ENCODE measurements around the gene EXPH5.

DNA sequence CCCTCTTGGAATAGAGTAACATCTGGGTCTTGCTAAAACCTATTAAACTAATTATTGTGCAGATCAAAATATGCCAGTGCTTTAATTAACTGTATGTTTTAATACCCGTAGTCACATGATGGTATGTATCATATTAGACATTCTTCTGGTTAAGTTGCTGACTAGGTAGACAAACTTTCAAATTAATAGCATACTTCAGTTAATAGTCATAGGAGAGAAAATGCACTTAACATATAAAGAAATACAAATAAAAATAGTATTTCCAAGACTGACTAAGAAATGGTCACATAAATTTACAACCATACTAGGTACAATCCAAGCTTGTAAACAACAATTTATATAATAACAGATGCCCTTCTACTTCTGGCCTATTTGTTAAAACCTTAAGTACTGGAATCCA is 7.6 kb upstream of the EXPH5 start:
- TF ChIP-seq, protein P1, sequence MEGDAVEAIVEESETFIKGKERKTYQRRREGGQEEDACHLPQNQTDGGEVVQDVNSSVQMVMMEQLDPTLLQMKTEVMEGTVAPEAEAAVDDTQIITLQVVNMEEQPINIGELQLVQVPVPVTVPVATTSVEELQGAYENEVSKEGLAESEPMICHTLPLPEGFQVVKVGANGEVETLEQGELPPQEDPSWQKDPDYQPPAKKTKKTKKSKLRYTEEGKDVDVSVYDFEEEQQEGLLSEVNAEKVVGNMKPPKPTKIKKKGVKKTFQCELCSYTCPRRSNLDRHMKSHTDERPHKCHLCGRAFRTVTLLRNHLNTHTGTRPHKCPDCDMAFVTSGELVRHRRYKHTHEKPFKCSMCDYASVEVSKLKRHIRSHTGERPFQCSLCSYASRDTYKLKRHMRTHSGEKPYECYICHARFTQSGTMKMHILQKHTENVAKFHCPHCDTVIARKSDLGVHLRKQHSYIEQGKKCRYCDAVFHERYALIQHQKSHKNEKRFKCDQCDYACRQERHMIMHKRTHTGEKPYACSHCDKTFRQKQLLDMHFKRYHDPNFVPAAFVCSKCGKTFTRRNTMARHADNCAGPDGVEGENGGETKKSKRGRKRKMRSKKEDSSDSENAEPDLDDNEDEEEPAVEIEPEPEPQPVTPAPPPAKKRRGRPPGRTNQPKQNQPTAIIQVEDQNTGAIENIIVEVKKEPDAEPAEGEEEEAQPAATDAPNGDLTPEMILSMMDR (tag by site-specific recombination; IDR thresholded peaks at IDR 0.05): no peak
- TF ChIP-seq ZBTB7A (tag by site-specific recombination; IDR thresholded peaks at IDR 0.05; ENCODE audit: low read depth): no peak
